ENCODE results near the gene TPD52L2.

TPD52L2 gene

DNA sequence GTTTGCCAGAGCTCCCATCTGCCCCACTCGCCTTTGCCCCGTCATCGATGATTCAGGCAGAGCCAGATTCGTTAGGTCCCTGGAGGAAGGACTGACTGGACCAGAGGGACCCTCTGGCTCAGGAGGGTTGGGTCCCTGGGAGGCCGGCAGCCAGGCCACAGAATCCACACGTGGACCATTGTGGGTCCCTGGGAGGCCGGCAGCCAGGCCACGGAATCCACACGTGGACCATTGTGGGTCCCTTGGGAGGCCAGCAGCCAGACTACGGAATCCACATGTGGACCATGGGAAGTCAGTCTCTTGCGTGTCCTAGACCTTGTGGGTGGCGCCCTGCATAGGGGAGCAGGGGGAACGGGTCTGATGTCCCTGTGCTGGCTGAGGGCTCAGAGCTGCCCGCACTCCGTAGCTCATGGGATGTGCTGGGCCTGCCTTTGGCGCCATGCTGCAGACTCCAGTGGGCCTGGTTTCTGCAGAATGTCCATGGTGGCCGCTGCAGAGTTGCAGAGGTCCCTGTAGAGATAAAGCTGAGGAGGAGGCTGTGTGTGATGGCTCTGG, 67.6 kb downstream of the TPD52L2 start:
- DNase-seq (ENCODE audit: low spot score) = no peak

DNA sequence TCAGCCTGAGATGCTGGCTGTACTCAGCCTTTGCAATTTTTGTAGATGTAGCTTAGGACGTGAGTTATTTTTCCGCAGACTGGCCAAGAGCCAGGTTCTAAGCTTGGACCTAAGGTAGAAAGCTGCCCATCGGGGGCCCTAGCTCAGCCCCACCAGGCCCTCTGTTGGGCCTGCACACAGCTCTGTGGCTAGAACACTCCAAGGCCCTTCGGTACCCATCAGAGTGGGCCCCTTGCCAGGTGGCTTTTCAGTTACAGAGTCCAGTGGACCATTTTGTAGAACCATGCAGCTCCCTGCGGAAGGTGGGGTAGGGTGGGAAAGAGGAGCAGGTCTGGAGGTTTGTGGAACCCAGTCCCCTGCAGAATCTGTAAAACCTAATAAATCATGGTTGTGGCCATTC, 68.6 kb downstream of the TPD52L2 start:
- DNase-seq (ENCODE audit: low spot score) = no peak

DNA sequence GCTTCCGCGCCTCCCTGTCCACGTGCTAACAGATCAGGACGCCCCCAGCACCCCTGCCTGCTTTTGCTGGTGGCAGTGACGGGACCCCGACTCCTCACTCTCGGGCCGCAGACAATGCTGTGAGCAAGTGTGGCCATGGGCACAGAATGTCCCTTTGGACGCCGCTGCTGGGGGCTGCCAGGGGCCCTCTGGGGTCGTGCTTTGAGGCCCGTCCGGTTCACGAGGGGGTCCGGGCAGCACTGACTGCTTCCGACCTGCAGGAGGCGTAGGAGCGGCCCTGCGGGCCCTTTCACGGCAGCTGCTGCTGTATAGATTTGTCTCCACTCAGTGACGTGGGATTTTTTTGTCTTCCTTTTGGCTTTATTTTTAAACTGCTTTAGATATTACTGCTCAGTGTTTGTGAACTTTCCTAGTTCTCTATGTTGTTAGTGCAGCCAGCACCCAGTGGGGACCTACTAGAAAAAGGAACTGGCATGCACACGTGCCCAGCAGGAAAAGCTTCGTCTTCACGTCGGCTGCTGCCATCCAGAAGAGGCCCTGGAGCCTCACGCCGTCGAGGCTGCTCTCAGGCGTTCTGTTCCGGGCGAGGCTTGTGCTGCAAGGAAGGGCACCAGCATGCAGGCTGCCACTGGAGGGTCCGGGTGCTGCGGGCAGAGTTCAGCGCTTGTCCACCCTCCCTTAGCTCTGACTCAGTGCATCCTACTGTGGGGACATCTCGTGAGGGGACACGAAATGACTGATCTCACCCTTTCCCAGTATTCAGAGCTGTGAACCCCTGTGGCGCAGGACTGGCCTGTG, 69.4 kb downstream of the TPD52L2 start:
- no peak for DNase-seq (ENCODE audit: low spot score)

DNA sequence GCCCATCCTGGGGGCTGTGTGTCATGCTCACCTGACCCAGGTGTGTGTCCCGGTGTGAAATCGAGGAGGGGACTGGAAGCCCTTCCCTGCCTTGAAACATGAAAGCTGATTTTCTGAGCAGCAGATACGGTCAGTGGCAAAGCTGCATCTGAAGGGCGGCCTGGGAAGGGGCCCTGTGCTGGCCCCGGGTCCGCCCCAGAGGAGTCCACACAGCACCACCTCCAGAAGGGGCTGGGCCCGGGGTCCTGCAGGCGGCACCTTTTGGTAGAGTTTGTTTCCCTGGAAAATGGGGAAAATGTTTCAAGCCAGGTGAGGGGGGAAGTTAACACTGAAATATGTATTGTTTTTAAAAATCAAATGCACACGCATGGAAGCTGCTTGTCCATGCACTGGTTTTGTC, 70.4 kb downstream of the TPD52L2 start:
- no peak for DNase-seq (ENCODE audit: low spot score)

DNA sequence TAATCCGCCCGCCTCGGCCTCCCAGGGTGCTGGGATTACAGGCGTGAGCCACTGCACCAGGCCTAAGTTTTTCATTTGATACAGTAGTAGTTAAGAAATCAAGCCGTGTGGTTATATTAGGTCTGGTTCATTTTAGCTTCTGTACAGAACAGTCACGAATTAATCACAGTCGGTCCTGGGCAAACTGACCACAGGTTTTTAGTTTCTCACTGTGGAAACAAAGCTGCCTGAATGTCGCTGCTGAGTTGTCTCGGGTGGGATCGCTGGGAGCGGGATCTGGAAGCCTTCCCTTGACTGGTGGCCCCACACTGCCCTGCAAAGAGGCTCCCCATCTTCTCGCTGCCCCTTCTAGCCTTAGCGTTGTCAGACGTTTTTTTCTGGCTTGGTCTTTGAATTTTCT, 72.5 kb downstream of the TPD52L2 start:
- DNase-seq (ENCODE audit: low spot score) = no peak

DNA sequence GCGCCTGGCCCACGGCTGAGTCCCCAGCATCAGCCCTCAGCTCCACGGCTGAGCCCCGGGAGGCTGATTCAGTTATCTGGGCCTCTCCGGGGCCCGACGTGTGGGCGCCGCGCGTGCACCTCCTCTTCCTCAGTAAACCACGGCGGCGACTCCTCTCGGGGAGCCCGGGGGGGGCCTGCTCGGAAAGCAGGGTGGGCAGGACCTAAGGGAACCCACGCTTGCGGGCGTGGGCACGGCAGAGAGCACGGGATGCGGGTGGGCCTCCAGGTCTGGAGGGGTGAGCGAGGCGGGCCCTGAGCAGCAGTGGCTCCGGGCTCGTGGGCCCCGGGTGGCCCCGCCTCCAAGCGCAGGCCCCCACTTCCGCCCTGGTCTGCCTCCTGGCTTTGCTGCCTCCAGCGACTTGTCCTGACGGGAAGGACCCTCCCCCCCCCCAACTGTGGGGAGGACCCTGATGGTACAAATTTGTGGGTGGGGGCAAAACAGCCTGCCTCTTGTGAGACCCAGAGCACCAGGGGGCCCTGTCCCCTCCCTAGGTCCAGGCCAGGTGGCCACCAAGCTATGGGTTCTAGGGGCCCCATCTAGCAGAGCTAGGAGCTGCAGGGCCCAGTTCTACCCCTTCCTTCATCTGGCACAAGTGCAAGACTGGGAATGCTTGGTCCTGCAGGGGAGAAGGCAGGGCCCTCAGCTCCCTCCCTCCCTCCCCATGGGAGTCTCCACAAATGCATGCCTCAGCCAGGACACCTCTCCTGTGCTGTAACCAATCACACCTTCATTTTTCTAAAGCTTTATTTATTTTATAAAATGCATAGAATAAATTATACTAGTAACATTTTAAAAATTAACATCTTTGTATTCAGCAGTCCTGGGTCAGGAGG, 74.2 kb downstream of the TPD52L2 start:
- no peak for DNase-seq (ENCODE audit: low spot score)

DNA sequence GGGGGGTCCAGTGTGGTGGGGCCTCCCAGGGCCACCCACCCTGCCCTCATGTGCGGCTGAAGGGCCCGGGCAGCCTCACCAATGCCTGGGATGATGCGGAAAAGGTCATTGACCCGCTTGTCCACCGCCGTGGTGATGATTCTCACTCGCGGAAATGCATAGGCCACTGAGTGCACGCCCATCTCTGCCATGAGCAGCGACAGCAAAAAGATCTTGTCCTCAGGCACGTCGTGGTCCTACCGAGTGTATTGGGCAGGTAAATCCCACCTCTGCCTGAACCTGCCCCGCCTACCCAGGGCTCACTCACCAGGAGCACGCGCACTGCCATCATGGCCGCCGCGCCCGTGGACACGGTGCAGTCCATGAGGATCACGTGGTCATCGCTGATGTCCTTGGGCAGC, 75.0 kb downstream of the TPD52L2 start:
- DNase-seq (ENCODE audit: low spot score) = no peak

DNA sequence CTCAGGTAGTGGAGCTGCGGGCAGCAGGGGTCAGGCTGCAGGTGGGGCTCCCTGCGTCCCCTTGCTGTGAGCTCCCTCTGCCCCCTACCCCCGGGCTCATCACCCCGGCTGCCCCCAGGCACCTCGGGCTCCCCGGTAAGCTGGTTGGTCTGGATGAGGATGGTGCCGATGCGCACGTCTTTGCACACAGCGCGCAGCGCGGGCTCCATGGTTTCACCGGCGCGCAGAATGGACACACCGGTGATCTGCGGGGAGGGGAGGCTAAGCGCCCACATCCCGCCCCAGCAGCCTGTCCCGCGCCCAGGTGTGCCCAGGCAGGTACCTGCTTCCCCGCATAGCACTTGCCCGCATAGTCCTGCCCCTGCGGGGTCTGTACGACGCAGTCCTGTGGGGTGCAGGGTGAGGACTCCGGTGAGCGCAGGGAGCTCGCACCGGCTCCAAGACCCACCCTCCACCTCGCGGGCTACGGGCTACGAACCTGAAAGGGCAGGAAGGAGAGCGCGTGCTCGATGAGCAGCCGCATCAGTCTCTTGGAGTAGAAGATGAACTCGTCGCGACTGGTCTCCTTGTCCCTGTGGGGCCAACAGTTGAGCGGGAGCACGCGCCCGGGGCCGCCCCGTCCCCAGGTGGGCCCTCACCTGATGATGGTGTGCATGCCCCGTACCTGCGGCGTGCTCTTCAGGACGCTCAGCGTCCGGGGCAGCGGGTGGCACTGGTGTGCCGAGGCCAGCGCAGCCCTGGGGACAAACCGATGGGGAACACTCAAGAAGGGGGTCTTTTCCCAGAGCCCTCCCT, 75.6 kb downstream of the TPD52L2 start:
- DNase-seq (ENCODE audit: low spot score) = no peak

Measured in hematopoietic multipotent progenitor cell treated with erythropoietin and hydrocortisone succinate and interleukin-3 and kit ligand, for 17 days (in vitro differentiated cells).